Measurements from ENCODE around the gene SEZ6. TPM values are rescaled to one million over a fixed set of nuclear protein-coding genes. Genes with fewer than 3 reads are reported as not detected.

Gene SEZ6
- total and polyA plus RNA-seq, 2 of the 4 experiments (the other 2 are of a cell fraction) = not detected

- TF ChIP-seq MAFK (IDR thresholded peaks at IDR 0.05; ENCODE audit: low read depth, low read length) (no peak), CEBPB (IDR thresholded peaks at IDR 0.05; ENCODE audit: low read depth, low read length) (no peak), SMC3 (IDR thresholded peaks at IDR 0.05; ENCODE audit: low read depth, low read length) (no peak), FOS (IDR thresholded peaks at IDR 0.05; ENCODE audit: low read depth, low read length) (no peak), BHLHE40 (IDR thresholded peaks at IDR 0.05; ENCODE audit: low read depth, low read length) (no peak), POLR2A (IDR thresholded peaks at IDR 0.05; ENCODE audit: low read depth, low read length) (no peak), MXI1 (IDR thresholded peaks at IDR 0.05; ENCODE audit: borderline replicate concordance, low read depth, low read length) (no peak)
- no peak overlapping the region for H3K4me2 ChIP-seq (ENCODE audit: low read depth, low read length)
- H3K9ac ChIP-seq (ENCODE audit: low read depth, low read length) = no peak overlapping the region
- H4K20me1 ChIP-seq (ENCODE audit: insufficient read depth, low read length) = peaks cover 3% of the 10 kb centered on the region; the same call in 1 of the 2 replicates
- ChIA-PET POLR2A (ENCODE audit: unreplicated experiment) (no interaction called here), CTCF (no interaction called here)
- no peak overlapping the region for H2BK20ac ChIP-seq (ENCODE audit: low read depth, low read length)
- H4K91ac ChIP-seq (ENCODE audit: insufficient read depth, low read depth, low read length) = no peak overlapping the region
- dilution Hi-C loops (cut with HindIII; ENCODE audit: low sequenced_read_pairs, unreplicated experiment) = no loop called here
- no peak overlapping the region for H3K14ac ChIP-seq (replicated peaks; ENCODE audit: low read depth, low read length)
- H3K27me3 ChIP-seq (ENCODE audit: control insufficient read depth, insufficient read depth, low read length) = no peaks in the 10 kb centered on the region
- peaks cover 12% of the 10 kb centered on the region for H3K9me1 ChIP-seq (ENCODE audit: insufficient read depth, low read length)
- H4K8ac ChIP-seq (ENCODE audit: low read depth in 2 of 2, low read length in 2 of 2) = no peak overlapping the region
- no peak overlapping the region for H2BK120ac ChIP-seq (ENCODE audit: low read depth, low read length)
- WGBS, 2 experiments (ENCODE audit: extremely low coverage in 2 of 2, insufficient read length in 1 of 2) = 80% methylated on average over 1 of the region's 5 CpGs; no CpG with 5 or more reads in 1 of the 2 experiments
- H3K18ac ChIP-seq (ENCODE audit: low read depth, low read length) = no peak overlapping the region
- no peak overlapping the region for H3K27ac ChIP-seq (ENCODE audit: insufficient read depth, low read length)
- no peak overlapping the region for H4K5ac ChIP-seq (ENCODE audit: low read depth, low read length)
- no peak for DNase-seq
- no peak overlapping the region for H2AK9ac ChIP-seq (replicated peaks; ENCODE audit: low read depth, low read length, poor library complexity)
- H3K4ac ChIP-seq (ENCODE audit: low read depth, low read length) = no peak overlapping the region
- ATAC-seq (ENCODE audit: low read depth) = no peak
- no peaks in the 10 kb centered on the region for H3K4me1 ChIP-seq (ENCODE audit: control insufficient read depth, insufficient read depth, low read length)
- intact Hi-C loops (cut with micrococcal nuclease) = no loop called here
- no peaks in the 10 kb centered on the region for H3K36me3 ChIP-seq (ENCODE audit: control insufficient read depth, insufficient read depth, low read length)
- in situ Hi-C loops (cut with MboI; ENCODE audit: low sequenced_read_pairs) = no loop called here
- no peak overlapping the region for H2BK15ac ChIP-seq (ENCODE audit: low read depth, low read length)
- BruUV-seq (replicated peaks) = no TSS peak
- no peak overlapping the region for H3K23ac ChIP-seq (ENCODE audit: low read depth, low read length)
- no peak overlapping the region for H3K56ac ChIP-seq (ENCODE audit: extremely low read depth, insufficient read depth, low read length)
- no peak overlapping the region for H2AK5ac ChIP-seq (ENCODE audit: low read depth, low read length)
- H3K79me1 ChIP-seq (ENCODE audit: low read depth in 1 of 2, low read length in 2 of 2) = peaks cover 0 to 16% of the 10 kb centered on the region in 2 experiments; a peak in 2 of 4 replicates
- H3K9me3 ChIP-seq (ENCODE audit: control insufficient read depth, insufficient read depth, low read length) = no peaks in the 10 kb centered on the region
- H3K4me3 ChIP-seq (ENCODE audit: insufficient read depth, low read depth, low read length) = no peak overlapping the region
- no peak overlapping the region for H2BK5ac ChIP-seq (ENCODE audit: low read depth, low read length, poor library complexity, severe bottlenecking)
- no peak overlapping the region for H2AFZ ChIP-seq (replicated peaks; ENCODE audit: low read length, poor library complexity)
Observed at GRCh38 chr17:28955408-28955807, 50.4 kb downstream of the SEZ6 start.
